HG03135 (cell line): ENCODE measurements around the gene MCOLN1.

ENCODE experiments used
- ATAC-seq: cut with Tn5 transposase; IDR thresholded peaks from one replicate; pipeline ENCODE4 v1.9.1; 2021; ENCODE audit warnings: mild to moderate bottlenecking, moderate library complexity; ENCODE audit not compliant: unreplicated experiment

Gene MCOLN1

DNA sequence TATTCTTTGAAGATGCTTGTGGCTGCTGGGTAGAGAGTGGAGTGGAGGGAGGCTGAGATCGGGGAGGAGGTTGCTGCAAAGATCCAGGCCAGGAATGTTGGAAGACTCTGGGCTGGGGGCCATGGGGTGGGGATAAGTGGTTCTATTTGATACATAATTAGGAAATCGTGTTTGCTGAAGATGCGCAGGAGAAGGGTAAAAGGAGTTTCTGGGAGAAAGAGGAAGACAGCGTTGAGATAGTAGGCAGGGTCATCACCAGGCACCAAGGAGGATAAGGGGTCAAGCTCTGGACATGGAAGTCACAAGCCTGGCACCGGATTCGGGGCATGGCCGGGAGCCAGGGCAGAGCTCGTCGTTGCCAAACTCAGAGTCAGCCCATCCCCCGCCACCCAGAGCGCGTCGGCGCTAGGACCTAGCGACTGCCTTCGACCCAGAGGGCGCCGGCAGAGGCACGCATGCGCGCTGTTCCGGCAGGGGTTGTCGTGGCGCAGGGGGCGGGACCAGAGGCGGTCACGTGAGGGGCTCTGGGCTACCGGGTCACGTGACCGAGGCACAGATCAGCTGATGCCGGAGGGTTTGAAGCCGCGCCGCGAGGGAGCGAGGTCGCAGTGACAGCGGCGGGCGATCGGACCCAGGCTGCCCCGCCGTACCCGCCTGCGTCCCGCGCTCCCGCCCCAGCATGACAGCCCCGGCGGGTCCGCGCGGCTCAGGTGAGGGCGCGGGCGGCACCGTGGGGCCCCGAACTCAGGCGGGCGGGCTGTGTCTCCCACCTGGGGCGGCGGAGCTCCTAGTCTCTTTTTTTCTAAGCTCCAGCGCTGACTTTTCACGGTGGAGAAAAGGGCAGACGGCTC, at the start of gene MCOLN1:
Gene MCOLN1 (plus strand): TSS at position 553 of the 851 bp plus-strand sequence. CDS start 127 bp downstream, at position 680.
- ATAC-seq = peak; percentile 69

DNA sequence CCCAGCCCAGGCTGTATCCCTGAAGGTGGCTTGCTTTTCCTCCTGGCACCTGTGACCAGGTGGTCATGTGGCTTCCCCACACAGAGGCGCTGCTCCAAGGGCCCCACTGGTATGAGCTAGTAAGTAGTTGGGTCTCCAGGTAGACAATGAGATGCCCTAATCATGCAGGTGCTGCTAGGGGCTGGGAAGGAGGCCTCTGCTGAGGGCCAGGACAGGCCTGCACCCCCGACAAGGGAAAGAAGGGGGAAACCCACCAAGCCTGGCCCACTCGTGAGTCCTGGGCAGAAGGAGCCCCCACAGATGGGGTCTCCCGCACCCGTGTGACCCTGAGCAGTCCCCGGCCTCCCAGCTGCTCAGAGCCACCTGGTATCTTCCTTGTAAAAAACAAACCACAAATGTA, 46.8 kb upstream of the MCOLN1 start:
- no peak for ATAC-seq

DNA sequence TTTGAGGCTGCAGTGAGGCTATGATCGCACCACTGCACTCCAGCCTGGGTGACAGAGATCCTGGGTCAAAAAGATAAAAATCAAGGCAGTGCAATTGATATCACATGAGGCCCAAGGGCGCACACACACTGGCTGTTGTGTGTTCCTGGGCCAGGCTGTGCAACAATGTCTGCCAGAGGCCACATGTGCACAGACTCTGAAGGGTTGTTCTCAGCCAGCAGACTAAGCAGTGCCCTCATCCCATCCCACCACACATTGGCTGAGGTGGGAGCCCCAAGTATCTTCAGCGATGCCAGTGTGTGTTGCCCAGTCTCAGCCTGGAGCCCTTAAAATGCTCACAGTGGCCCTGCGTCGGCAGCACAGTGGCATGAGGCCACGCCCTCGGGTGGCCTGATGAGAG, 46.2 kb upstream of the MCOLN1 start:
- no peak for ATAC-seq

DNA sequence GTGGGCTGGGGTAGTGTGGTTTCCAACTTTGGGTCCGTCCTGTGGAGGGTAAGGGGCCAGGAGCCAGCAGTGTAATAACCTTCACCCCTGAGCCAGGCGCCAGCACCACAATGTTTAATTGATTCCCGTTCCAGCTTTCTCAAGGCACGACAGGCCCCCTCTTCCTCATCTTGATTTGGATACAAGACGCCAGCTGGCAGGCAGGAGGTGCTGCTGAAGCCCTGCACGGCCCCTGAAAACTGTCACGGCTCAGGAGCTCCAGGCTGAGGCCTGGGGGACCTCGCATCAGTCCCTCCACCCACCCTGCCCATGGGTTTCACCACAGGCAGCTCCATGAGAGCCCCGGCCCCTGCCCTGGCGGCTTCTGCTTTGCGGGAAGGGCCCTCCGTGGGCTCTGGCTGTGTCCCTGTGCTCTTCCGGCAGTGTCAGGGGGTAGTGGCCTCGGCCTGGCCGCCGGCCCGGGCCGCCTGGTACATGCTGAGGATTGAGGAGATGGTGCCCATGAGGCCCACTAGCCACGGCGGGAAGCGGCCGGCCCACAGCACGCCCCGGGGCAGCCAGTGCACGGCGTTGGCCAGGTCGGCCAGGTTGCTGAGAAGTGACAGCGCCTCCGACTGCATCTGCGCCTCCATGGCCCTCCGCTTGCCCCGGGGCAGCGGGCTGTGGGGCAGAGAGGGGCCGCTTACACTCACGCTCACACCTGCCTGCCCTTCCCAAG, 45.5 kb upstream of the MCOLN1 start:
- no peak for ATAC-seq

DNA sequence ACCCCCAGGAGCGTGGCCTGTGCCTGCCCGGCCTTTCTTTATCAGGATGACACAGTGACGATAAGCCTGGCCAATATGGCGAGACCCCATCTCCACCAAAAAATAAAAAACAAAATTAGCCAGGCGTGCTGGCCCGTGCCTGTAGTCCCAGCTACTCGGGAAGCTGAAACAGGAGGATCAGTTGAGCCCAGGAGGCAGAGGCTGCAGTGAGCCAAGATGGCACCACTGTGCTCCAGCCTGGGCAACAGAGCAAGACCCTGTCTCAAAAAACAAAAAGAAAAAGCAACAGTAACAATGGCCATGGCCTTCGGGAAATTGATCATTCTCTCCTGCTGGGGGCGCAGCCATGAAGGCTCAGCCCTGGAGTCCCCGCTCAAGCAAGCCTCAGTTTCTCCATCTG, 44.7 kb upstream of the MCOLN1 start:
- ATAC-seq = no peak

DNA sequence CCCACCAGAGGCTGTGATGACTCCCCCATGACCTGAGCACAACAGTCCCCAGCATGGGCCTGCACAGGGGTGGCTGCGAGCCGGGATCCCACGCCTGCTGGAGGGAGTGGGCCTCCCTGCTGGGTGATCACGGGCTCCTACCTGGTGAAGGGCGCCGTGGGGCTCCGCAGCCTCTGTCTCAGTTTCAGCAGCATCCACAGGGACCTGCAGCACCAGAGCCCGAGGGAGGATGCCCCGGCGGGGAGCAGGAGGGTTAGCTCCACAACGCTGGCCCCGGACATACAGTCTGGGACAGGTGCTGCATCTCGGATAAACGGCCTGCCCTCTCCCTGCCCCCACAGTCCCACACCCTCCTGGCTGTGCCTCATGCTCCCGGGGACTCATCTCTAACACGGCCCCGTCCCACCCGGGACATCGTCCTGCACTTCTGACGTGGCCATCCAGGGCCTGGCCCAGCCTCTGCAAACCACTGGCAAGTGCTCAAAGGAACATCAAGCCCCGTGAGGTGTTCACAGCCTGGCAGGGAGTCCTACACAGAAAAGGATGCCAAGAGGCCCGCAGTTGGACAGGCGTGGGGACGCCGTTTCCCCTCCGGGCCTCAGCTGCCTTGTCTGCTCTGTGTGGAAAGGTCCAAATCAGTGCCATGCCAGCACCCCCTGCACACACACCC, 44.1 kb upstream of the MCOLN1 start:
- no peak for ATAC-seq

DNA sequence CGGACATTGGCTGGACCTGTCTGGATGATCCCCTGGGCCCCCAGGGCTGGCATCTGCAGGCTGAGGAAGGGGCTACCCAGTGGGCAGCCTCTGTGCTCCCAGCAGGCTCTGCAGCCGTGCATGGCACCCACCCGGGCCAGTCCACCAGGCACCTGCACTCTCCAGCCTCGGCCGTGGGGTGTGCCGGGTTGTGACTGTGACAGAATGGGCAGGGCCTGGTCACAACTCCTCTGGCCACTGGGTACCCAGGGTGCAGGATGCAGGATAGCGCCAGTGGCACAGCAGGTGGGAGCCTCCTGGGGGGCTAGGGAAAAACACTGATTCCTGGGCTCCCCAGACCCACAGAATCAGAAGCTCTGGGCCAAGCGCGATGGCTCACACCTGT, 43.6 kb upstream of the MCOLN1 start:
- no peak for ATAC-seq

DNA sequence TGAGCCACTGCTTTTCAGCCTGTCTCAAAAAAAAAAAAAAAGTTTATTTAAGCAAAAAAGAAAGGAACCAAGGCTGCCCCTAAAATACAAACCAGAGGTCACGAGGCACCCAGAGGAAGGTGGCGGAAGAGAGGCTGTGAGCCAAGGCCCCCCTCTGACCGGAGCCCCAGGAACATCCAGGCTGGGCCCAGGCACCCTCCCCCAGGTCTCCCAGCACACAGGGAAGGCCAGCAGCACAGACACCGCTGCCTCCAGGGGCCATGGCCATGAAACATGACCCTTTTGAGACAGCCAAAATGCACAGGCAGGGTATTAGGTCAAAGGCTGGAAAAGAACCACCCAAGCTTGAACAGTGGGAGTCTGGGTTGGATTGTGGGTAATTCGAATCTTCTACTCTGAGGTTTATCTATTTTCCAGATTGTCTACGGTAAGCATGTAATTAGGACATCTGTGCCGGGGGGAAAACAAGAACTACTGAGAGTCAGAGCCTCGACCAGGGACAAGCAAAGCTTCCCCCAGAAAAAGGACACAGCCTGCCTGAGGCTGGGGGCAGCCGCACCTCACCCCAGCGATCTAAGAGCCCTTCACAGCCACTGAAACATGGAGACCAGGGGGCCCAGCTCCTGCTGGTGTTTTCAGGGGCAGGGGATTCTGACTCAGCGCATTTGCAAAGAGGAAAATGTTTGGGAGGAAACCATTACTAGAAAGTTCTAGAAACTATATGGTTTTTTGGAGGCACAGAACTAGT, 42.0 kb upstream of the MCOLN1 start:
- ATAC-seq = no peak

DNA sequence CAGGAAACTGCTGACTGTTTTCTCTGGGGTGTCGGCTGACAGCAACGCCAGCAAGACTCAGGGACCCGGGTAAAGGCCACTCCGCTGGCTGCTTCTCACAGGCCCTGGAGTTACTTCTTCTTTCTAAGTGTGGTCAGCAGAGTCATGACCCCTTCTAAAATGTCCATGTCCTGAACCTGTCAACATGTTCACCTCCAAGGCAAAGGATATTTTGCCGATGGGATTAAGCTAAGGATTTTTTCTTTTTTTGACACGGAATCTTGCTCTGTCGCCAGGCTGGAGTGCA, 41.5 kb upstream of the MCOLN1 start:
- no peak for ATAC-seq

DNA sequence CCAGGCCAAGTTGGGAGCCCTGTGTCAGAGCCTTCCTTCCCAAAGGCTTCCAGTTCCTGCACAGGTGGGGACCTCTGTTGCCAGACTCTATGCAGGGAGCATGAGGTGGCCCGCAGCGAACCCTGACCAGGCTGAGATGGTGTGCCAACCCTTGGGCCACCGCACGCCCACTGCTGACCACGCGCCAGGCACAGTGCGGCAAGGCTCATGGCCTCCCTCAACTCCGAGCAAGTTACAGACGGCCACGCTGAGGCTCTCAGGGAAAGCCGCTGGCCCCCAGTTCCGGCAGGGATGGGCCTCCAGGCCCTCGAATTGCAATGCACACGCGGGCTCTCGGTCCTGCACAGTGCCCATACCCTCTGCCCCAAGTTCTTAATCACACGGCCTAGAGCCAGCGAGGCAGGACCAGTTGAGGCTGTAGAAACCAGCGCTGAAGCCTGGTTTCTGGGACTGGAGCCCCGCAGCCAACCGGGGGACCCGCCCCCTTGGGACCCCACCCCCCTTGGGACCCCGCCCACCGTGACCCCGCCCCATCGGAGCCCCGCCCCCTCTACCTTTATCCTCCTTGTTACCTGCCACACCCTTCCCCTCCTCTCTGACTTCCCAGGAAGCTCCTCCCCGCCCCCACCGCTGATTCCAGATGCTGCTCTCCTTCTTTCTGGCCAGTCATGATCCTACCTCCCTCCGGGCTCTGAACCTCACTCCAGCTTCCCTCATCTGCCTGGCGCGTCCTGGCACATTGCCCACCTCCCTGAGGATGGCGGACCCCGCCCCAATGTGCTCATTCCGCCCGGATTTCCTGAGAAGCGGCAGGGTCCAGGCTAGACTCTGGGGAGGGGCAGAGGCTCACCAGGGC, 39.6 kb upstream of the MCOLN1 start:
- no peak for ATAC-seq

DNA sequence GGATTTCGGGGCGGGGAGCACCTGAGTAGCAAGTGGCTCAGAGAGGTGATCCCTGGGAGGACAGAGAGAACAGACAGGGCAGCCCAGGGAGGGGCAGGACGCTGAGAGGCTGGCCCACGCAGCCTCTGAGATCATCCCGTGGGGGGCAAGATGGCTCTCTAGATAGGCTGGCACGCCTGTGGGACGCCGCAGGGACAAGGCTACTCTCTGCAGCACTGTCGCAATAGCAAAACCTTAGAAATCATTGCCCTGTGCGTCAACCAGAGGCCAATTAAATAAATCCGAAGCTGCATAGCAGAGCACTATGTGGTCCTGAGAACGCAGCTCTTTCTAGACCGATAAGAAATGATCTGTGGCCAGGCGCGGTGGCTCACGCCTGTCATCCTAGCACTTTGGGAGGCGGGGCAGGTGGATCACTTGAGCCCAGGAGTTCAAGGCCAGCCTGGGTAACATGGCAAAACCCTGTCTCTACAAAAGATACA, 38.7 kb upstream of the MCOLN1 start:
- ATAC-seq = no peak

DNA sequence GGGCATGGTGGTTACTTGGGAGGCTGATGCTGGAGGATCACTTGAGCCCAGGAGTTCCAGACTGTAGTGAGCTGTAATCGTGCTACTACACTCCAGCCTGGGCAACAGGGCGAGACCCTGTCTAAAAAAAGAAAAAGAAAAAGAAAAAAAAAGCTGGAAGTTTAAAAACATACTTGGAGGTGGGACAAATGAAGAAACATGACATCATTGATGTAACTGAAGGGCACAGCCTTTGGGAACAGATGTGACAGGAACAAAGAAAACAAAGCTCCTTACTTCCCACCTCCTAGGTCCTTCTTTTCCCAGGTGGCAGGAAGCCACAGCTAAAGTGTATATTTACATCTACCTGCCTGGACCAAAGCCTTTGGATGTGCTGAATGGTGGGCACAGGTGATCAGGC, 35.5 kb upstream of the MCOLN1 start:
- no peak for ATAC-seq

DNA sequence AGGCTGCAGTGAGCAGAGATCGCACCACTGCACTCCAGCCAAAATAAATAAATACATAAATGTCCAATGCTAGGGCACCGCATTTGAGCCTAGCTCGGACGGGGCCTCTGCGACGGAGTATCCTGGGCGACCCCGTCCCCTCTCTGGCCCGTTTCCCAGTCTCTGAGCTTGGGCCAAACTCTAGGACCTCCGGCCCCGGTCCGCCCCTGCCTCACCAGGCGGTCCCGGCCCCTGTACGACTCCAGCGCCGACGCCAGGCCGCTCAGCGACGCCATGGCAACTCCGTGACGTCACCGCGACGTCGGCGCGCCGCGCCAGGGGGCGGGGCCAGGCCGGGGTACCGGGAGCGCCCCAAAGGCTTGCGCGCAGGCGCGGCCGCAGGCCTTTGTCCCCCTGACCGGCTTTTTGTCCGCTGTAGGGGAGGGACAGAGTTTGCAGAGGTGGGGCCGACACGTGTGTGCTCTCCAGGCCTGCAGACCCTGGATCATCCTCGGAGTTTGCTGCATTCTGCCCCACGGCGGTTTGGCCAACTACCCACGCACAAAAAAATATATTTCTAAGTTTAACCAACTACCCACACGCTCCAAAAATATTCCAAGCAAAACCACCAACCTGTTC, 33.6 kb upstream of the MCOLN1 start, which contains the start of gene PEX11G:
Gene PEX11G (minus strand): TSS at position 300 of the 618 bp plus-strand sequence. CDS start 25 bp downstream, at position 275.
- peak; percentile 82 for ATAC-seq

DNA sequence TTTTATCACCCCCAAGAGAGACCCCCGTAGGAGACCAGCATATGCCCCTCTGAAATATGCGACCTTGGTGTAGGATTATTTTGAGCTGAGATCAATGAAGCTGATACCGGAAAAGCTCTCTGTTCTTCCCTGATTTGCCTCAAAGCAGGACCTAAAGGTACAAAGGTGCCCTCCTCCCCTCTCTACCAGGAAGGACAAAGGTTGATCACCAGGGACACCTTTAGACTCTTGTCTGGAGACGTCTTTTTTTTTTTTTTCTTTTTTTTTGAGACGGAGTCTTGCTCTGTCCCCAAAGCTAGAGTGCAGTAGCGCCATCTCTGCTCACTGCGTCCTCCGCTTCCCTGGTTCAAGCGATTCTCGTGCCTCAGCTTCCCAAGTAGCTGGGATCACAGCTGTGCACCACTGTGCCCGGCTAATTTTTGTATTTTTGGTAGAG, 32.8 kb upstream of the MCOLN1 start:
- ATAC-seq = no peak

DNA sequence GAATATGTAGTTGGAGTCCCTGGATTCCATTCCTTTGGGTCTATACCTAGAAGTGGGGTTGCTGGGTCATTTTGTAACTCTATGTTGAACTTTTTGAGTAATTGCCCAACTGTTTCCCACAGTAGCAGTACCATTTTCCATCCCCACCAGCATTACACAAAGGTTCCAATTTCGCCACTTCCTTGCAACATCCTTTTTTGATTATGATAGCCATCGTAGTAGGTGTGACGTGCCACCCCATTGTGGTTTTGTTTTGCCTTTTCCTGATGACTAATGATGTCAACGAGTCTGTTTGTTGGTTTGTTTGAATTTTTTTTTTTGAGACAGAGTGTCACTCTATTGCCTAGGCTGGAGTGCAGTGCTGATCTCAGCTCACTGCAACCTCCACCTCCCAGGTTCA, 30.3 kb upstream of the MCOLN1 start:
- ATAC-seq = no peak

DNA sequence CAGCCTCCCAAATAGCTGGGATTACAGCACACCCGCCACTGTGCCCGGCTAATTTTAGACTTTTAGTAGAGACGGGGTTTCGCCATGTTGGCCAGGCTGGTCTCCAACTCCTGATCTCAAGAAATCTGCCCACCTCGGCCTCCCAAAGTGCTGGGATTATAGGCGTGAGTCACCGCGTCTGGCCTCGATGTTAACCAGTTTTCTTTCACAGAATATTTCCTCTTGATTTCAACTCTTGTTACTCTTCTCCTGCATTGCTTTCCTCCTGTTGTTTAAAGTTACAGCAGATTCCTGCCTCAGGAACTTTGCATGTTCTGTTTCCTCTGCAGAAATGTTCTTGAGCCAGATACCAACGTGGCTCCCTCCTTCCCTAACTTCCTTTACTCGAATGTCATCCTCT, 29.9 kb upstream of the MCOLN1 start:
- no peak for ATAC-seq

DNA sequence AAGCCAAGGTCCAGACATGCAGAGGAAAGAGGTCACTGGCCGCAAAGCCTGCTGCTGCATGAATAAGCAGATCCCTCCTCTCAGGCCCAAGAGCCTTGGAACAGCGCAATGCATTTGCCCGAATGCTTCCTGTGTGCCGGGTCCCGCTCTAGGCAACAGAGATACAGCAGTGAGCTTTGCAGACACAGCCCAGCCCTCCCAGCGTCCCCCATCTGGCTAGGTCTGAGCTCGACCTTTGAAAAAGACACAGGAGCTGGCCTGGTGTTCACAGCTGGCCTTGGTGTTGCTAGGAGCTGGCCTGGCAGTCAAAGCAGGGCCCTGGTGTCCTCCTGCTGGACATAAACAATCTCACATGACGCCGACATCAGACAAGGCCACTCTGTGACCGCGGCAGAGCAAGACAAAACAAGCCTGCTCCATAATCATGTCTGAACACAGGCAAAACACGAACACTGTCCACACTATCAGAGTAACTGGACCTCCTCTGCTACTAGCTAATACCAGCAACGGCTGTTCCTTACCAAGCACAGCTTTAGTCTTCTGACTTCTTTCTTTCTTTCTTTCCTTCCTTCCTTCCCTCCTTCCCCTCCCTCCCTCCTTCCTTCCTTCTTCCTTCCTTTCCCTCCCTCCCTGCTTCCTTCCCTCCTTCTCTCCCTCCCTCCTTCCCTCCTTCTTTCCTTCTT, 27.9 kb upstream of the MCOLN1 start:
- no peak for ATAC-seq

DNA sequence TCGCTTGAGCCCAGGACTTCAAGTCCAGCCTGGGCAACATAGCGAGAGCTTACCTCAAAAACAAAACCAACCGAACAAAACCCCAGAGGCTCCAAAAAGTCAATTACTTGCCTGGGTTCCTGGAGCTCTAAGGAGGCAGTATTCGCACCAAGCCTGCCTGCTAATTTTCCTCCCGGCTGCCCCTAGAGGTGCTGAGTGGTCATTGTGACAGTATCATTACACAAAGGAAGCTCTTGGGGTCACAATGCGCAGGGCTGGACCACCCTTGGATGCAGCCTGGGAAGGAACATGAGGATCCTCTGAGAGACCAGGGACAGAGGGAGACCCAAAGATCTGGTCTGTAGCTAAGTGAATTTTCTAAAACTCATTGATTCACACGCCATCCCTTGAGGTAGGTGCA, 25.1 kb upstream of the MCOLN1 start:
- ATAC-seq = no peak

DNA sequence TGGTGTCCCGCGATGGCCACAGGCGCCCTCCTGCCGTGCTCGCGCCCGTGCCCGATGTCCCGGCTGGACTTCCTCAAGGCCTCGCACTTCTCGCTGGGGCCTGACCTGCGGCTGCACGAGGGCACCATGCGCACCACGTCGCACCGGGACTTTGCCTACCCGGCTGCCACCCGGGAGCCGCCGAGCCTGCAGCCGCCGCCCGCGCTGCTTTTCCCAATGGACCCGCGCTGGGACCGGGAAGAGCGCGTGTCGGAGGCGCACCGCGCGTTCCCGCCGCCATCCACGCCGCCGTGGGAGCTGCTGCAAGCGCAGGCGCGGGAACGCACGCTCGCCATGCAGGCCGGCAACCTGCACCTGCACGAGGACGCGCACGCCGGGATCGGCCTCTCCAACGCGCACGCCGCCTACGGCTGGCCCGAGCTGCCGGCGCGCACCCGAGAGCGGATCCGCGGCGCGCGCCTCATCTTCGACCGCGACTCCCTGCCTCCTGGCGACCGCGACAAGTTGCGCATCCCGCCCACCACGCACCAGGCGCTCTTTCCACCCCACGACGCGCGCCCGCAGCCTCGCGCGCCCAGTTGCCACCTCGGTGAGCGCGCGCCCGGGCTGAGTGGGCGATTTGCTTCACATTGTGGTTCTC, 21.5 kb upstream of the MCOLN1 start:
- ATAC-seq = no peak
